GM12801 (cell line): ENCODE data around the gene KLHL36.

Experiments
- TF ChIP-seq, protein P1 (sequence below): IDR thresholded peaks from one replicate; pipeline ENCODE4 v1.5.1; 2011; ENCODE audit warnings: control low read depth; ENCODE audit not compliant: insufficient read length; ENCODE audit errors: extremely low read depth

Gene KLHL36

GRCh38 chr16:84611041-84611440 is 37.3 kb upstream of the KLHL36 start:
- TF ChIP-seq, protein P1, sequence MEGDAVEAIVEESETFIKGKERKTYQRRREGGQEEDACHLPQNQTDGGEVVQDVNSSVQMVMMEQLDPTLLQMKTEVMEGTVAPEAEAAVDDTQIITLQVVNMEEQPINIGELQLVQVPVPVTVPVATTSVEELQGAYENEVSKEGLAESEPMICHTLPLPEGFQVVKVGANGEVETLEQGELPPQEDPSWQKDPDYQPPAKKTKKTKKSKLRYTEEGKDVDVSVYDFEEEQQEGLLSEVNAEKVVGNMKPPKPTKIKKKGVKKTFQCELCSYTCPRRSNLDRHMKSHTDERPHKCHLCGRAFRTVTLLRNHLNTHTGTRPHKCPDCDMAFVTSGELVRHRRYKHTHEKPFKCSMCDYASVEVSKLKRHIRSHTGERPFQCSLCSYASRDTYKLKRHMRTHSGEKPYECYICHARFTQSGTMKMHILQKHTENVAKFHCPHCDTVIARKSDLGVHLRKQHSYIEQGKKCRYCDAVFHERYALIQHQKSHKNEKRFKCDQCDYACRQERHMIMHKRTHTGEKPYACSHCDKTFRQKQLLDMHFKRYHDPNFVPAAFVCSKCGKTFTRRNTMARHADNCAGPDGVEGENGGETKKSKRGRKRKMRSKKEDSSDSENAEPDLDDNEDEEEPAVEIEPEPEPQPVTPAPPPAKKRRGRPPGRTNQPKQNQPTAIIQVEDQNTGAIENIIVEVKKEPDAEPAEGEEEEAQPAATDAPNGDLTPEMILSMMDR, result no peak

DNA sequence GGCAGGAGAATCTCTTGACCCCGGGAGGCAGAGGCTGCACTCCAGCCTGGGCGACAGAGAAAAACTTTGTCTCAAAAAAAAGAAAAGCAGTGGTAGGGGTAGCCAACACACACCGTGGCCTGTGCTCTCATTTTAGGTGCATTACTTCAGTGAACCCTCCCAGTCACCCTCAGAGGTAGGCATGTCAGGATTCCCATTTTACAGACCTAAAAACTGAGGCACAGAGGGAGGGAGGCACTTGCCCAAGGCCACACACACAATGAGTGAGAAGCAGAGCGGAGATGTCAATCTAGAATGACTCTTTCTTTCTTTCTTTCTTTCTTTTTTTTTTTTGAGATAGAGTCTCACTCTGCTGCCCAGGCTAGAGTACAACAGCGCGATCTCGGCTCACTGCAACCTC is 35.6 kb upstream of the KLHL36 start:
- TF ChIP-seq, protein P1, result no peak

DNA sequence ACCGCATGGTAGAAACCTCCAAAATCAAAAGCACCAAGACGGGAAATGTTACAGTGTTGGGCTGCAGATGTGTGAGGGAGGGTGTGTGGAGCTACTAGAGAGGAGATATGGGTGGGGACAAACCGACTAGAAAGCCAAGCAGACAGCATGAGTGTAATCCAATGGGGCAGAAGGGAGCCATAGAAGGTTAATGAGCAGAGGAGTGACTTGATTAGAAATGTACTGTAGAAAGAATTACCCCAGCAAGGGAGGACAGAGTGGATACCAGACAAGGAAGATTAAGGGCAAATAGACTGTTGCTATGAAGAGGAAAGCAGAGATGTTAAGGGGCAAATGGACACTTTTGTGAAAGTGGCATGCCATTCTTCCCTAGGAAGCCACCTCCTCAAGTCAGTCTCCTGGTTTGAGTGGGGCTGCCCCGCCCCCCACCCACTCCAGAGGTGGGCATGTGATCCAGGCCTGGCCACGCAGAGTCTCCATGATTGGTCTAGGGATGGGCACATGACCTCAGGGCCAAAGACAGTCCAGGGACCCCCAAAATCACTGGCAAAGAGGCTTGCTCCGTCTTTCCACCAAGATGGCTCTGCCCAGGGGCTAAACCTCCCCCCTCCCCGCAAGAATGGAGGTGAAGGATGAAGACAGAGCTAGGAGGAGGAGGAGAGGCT is 34.8 kb upstream of the KLHL36 start:
- TF ChIP-seq, protein P1, result no peak

GRCh38 chr16:84614073-84614459 is 34.2 kb upstream of the KLHL36 start:
- TF ChIP-seq, protein P1, result no peak

DNA sequence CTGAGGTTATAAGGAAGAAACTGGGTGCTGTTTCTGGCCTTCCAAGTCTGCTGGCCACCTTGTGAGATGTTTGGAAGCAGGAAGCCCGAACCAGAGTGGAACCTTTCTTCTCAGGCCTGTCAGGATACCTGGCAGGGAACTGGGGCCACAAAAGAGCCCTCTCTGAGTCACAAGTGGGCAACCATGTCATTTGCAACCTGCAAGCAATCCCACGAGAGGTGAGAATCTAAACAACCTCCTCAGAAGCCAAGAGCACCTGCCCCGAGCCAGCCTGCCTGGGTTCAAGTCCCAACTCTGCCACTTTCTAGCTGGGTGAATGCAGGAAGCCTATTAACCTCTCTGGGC is 33.7 kb upstream of the KLHL36 start:
- TF ChIP-seq, protein P1, result no peak

DNA sequence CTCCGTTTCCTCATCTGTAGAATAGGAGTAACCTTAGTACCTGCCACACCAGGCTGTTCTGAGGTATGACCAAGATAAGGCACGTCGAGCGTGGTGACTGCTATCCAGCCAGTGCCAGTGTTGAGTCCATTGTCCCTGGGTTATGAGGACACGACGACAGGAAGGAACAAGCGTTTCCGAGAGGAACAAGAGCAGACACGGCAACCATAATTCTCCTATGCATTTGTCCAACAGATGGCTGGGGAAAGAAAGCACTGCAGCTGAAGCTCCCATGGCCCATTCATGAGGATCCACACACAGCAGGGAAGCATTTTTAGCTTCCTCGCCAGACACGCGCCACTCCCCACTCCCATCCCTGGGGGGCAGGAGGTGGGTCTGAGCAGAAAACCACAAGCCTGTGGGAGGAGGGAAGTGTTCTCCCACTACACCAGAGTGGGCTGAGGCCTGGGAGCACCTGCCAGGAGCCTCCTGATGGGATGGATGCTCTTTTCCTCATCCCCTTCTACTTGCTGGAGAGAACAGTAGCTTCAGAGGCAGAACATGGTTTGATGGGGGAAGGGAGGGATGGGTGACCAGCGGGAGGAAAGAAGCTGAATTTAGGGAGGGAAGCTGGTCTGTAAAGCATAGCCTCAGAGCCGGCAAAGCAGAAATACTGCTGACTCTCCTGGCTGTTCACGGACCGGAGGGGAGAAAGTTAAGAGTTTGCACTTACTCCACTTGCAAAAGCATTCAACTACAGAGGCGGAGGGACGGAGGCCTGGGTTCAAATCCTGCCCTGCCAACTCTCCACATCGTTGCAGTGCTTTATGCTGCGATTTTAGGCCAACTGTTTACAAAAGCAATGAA is 33.1 kb upstream of the KLHL36 start:
- TF ChIP-seq, protein P1, result no peak

DNA sequence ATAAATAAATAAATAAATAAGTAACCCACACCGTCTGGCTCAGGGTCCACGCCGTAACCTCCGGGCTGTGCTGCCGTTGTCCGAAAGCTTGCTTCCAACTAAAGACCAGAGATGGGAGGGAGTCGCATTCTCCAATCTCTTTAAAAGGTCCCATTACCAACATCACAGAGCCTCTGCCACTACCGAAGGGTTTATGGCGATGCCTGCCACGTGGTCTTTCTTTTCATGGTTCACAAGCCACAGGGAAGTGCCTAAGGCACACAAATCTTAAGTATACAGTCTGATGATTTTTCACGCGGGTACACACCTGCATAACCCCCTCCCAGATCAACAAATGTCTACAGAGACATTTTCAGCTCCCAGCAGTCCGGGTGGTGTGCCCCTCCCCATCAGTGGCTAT is 31.8 kb upstream of the KLHL36 start:
- TF ChIP-seq, protein P1, result no peak
